Lower leg skin (tissue), 4 donors: Measurements from ENCODE around the gene ARFRP1. TPM values are rescaled to one million over a fixed set of nuclear protein-coding genes. Genes with fewer than 3 reads are reported as not detected.
A peak's percentile ranks its signal among the peaks of the same experiment; 100 is the strongest.

Experiments
- DNase-seq, 2 donors: peaks; one replicate each; pipeline ENCODE4 v3.0.0-alpha.2; 2019; ENCODE audit warnings: low spot score in 2 of 2
- H3K4me3 ChIP-seq: fragments of 200-600 bp; sonication (generic); 2 replicates; pipeline ENCODE4 v1.5.1; 2017; ENCODE audit warnings: mild to moderate bottlenecking, low read depth; ENCODE audit not compliant: poor library complexity, severe bottlenecking
- CTCF ChIP-seq, 3 donors: fragments of 450-650 bp; IDR thresholded peaks; one replicate each; pipeline ENCODE4 v1.5.1; 2016; ENCODE audit warnings: antibody characterized with exemption in 3 of 3, mild to moderate bottlenecking in 3 of 3, moderate library complexity in 2 of 3
- POLR2A ChIP-seq, 2 donors: fragments of 450-650 bp; IDR thresholded peaks; one replicate each; pipeline ENCODE4 v1.6.1; 2016 to 2017; ENCODE audit warnings: antibody characterized with exemption in 2 of 2, mild to moderate bottlenecking in 1 of 2, moderate library complexity in 1 of 2
- WGBS, 2 donors: methylation state at CpG; one replicate each; pipeline ENCODE4 v1.1.5; 2018; 5-methylcytosine and 5-hydroxymethylcytosine counted together
- intact Hi-C: fragments of 100-400 bp; cut with DNase I; formaldehyde crosslinking; loops from one replicate; pipeline ENCODE4 v1.15.0; 2023; ENCODE audit warnings: low total_unique reads
- total RNA-seq, 4 donors: library from RNA; depleted of rRNA; stranded (reverse); fragments of >200 nt; gene quantifications; one replicate each; pipeline ENCODE4 v1.1.0, GENCODE V29; 2016

Gene ARFRP1
- total RNA-seq, 4 donors from 2014 or later = 20.7 to 42.6 (median 34.7) TPM

- no peak overlapping the region for H3K4me3 ChIP-seq
- TF ChIP-seq CTCF (IDR thresholded peaks at IDR 0.05) (no peak), POLR2A (IDR thresholded peaks at IDR 0.05) (no peak)
- intact Hi-C loops = no loop called here
- WGBS, 2 donors = 54 to 69% methylated on average over 9 to 20 of the region's 20 CpGs
- DNase-seq = no peak
Measured at GRCh38 chr20:63692436-63693082, 15.2 kb downstream of the ARFRP1 start.

- intact Hi-C loops = no loop called here
- WGBS, 2 donors = 57 to 76% methylated on average over 13 to 19 of the region's 21 CpGs
- DNase-seq = no peak
- no peak overlapping the region for H3K4me3 ChIP-seq
- no peak for TF ChIP-seq CTCF (IDR thresholded peaks at IDR 0.05)
- TF ChIP-seq POLR2A (IDR thresholded peaks at IDR 0.05) = no peak
Measured at GRCh38 chr20:63691711-63692435, 15.9 kb downstream of the ARFRP1 start.

DNA sequence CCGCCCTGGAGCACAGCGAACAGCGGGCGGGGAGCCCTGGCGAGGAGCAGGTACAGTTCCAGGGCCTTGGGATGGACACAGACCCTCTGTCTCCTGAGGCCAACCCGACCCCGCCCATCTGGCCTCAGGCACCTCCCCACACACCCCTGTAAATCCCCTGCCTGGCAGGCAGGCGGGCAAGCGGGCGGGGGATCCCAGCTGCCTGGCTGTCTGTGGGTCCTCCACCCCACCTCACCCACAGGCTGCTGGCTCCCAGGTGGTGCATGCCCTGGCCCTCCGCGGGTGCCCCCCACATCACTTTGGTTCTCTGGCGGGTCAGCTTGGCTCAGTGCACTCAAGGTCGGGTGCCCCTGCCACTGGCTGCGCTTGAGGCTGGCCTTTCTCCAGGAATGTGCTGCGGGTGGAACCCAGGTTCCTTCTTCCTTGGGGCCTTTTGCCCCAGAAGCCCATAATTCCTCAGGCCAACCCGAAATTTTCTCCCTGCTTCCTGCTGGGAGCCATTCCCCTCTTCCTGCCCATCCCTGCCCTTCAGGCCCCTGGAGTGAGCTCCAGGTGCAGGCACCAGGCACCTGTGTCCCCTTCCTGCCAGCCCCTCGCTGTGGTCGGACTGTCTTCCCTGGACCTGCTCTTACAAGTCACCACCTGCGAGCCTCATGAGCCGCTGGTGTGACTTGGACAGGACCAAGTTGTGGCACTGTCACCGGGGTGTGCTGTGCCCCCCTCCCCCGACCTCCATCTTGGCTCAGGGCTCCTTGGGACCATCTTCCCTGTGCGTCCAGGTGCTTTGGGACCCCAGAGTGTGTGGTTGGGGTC, 16.7 kb downstream of the ARFRP1 start:
- intact Hi-C loops = no loop called here
- TF ChIP-seq POLR2A (IDR thresholded peaks at IDR 0.05) (no peak), CTCF (IDR thresholded peaks at IDR 0.05) (no peak)
- H3K4me3 ChIP-seq = no peak overlapping the region
- peak in 1 of 2 donors; percentile 85 for DNase-seq
- 60 to 68% methylated on average over 18 to 19 of the region's 24 CpGs for WGBS, 2 donors

DNA sequence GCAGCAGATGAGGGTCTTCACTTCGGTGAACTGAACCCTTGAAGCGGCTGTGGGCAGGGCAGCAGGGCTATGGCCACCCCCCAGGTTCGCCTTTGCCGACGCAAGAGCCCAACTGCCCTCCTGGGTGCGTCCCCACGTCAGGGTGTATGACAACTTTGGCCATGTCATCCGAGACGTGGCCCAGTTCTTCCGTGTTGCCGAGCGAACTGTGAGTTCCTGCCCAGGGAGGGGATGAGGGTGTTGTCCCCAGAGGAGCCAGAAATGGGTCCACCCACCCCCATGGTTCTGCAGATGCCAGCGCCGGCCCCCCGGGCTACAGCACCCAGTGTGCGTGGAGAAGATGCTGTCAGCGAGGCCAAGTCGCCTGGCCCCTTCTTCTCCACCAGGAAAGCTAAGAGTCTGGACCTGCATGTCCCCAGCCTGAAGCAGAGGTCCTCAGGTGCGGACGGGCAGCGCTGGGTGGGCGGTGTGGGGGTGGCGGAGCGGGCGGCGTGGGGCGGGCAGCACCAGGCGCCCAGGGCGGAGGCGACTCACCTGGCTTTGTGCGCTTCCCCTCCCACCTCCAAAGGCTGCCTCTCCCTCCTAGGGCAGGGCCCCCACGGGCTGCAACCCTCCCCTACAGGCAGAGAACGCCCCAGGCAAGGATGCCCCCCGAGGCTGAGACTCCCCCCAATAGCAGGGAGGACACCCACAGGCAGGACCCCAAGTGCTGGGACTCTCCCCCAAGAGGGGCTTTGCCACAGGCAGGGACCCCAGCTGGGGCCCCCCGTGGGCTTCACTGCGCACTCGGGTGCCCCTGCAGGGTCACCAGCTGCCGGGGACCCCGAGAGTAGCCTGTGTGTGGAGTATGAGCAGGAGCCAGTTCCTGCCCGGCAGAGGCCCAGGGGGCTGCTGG, 17.5 kb downstream of the ARFRP1 start:
- intact Hi-C loops = no loop called here
- H3K4me3 ChIP-seq = no peak overlapping the region
- peak in 1 of 2 donors; percentile 83 for DNase-seq
- TF ChIP-seq POLR2A (IDR thresholded peaks at IDR 0.05) = no peak
- TF ChIP-seq CTCF (IDR thresholded peaks at IDR 0.05) = no peak
- WGBS, 2 donors = 68 to 73% methylated on average over 19 to 36 of the region's 40 CpGs
